HG03558 (cell line): ENCODE data around the gene E2F1.

Experiments
- ATAC-seq: cut with Tn5 transposase; IDR thresholded peaks from one replicate; pipeline ENCODE4 v1.9.1; 2021; ENCODE audit warnings: moderate number of reproducible peaks; ENCODE audit not compliant: unreplicated experiment; ENCODE audit errors: extremely low read depth

The E2F1 gene

GRCh38 chr20:33688938-33689424, 2.8 kb upstream of the E2F1 start:
- ATAC-seq = no peak

GRCh38 chr20:33687993-33688937, 2.1 kb upstream of the E2F1 start:
- no peak for ATAC-seq

- ATAC-seq = no peak
These were observed 1.3 kb upstream of the E2F1 start for GRCh38 chr20:33687370-33687915.

- ATAC-seq = no peak
These were observed 790 bp upstream of the E2F1 start for GRCh38 chr20:33686984-33687366.

GRCh38 chr20:33685328-33686099, 671 bp downstream of the E2F1 start:
- peak; percentile 11 for ATAC-seq

- no peak for ATAC-seq
These were observed 1.5 kb downstream of the E2F1 start for GRCh38 chr20:33684533-33685327.

GRCh38 chr20:33681728-33682353, 4.3 kb downstream of the E2F1 start:
- ATAC-seq = no peak

- no peak for ATAC-seq
These were observed 4.9 kb downstream of the E2F1 start for GRCh38 chr20:33681288-33681687.

- ATAC-seq = no peak
These were observed 5.5 kb downstream of the E2F1 start for GRCh38 chr20:33680686-33681085.

- ATAC-seq = no peak
These were observed 6.3 kb downstream of the E2F1 start for GRCh38 chr20:33679758-33680485.

GRCh38 chr20:33677991-33678702, 8.0 kb downstream of the E2F1 start:
- ATAC-seq = no peak

GRCh38 chr20:33676652-33677645, 9.2 kb downstream of the E2F1 start:
- no peak for ATAC-seq

- ATAC-seq = no peak
These were observed 10.1 kb downstream of the E2F1 start for GRCh38 chr20:33676121-33676520.

- no peak for ATAC-seq
These were observed 10.8 kb downstream of the E2F1 start for GRCh38 chr20:33675136-33675959.

- no peak for ATAC-seq
These were observed 11.7 kb downstream of the E2F1 start, which contains the start of gene NECAB3 for GRCh38 chr20:33674294-33675135. Gene NECAB3 (minus strand): TSS chr20:33674428. CDS start chr20:33674352, 76 bp downstream.
